Activated CD4-positive, alpha-beta T cell treated with anti-CD3 and anti-CD28 coated beads for 24 hours (primary cell): Measurements from ENCODE around the gene ATP6V0E1.
"Not testable (repeated sequence)": the region's sequence is repeated elsewhere in the genome, so short reads cannot be mapped to it uniquely, and the experiment has no call there.

Experiments
- DNase-seq, 2 donors: peaks; one replicate each; pipeline ENCODE4 v3.0.0-alpha.2; 2020; ENCODE audit warnings: low read depth in 2 of 2

Gene ATP6V0E1

DNA sequence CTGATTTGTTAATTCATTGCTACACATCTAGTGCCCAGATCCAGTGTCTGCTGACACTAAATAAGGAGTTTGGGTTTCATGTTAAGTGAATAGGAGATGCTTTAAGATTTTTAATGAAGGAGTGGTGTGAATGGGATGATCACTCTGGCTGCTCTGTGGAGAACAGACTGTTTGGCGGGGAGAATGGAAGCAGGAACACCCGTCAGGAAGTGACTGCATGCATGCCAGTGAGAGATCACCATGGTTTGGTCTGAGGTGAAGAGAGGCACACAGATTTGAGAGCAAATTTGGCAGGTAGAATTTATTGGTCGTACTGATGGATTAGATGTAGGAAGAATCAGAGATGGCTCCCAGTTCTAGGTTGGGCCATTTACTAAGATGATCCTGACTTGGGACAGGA, 19.8 kb downstream of the ATP6V0E1 start:
- DNase-seq, result no peak

- DNase-seq, result no peak
Observed at GRCh38 chr5:173004013-173004412, 20.4 kb downstream of the ATP6V0E1 start.

- DNase-seq, result no peak
Observed at GRCh38 chr5:173004447-173004846, 20.9 kb downstream of the ATP6V0E1 start.

- DNase-seq, result peak in 1 of 2 donors; percentile 13
Observed at GRCh38 chr5:173010021-173010420, 26.4 kb downstream of the ATP6V0E1 start.

DNA sequence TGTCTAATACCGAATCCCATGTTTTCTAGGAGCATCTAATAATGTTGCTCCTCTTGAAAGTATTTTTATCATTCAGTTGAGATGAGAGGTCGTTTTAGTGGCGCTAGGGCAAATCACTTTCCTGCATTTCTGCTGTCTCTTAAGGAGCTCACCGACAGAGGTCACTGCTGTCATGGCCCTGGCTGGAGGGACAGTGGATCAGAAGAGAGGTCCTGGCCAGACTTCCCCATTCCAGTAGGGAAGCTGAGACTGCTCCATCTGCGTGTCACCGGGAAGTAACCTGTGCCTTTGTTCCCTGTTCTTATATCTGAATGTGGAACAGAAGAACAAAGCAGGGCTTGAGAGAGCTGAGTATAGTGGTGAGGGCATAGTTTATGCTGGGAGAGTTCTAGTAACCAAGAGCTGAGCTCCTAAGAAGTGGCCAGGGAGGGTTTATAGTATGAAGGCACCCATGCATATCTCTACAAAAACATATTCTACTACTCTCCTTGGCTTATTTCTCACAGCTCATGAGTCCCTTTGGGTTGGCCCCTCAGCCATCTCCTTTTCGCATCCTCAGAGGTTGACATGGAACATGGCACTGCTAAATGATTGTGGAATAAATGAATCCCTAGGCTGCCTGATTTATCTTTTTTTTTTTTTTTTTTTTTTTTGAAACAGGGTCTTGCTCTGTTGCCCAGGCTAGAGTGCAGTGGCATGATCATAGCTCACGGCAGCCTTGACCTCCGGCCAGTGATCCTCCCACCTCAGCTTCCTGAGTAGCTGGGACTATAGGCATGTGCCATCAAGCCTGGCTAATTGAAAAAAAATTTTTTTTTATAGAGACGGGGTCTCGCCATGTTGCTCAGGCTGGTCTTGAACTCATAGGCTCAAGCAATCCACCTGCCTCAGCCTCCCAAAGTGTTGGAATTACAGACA, 27.2 kb downstream of the ATP6V0E1 start:
- DNase-seq, result no peak

DNA sequence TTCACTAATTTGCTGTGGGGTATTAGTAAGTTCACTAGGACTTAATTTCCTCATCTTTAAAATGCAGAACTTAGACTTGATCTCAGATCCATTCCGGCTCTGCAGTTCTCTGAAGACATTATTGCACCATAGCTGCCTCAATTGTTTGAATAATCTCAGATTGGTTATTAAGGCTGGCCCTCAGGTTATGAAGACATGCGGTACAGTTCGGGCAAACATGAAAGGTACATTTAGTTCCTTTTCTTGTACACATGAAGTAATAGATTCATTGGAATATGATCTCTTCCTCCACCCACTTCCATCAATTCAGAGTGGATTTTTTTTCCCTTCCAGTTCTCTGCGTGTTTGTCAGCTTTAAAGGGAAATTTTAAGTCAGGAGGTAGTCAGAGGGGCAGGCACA, 28.0 kb downstream of the ATP6V0E1 start:
- no peak for DNase-seq

GRCh38 chr5:173012882-173013281, 29.3 kb downstream of the ATP6V0E1 start:
- no peak for DNase-seq

DNA sequence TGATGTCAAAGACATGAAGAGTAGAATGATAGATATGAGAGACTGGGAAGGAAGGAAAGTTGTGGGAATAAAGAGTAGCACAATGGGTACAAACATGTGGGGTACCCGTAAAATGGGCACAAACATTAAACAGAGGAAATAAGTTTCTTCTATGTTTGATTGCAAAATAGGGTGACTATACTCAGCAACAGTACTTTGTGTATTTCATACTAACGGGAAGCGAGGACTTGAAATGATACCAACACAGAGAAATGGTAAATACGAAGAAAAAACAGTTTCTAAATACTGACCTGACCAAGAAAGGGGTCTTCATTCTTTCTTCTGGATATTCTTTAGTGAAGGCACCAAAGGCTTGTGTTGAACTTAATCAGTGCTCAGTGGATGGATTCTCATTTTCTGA, 31.1 kb downstream of the ATP6V0E1 start:
- DNase-seq, result no peak

- DNase-seq, result no peak
Observed at GRCh38 chr5:173015192-173015591, 31.6 kb downstream of the ATP6V0E1 start.

DNA sequence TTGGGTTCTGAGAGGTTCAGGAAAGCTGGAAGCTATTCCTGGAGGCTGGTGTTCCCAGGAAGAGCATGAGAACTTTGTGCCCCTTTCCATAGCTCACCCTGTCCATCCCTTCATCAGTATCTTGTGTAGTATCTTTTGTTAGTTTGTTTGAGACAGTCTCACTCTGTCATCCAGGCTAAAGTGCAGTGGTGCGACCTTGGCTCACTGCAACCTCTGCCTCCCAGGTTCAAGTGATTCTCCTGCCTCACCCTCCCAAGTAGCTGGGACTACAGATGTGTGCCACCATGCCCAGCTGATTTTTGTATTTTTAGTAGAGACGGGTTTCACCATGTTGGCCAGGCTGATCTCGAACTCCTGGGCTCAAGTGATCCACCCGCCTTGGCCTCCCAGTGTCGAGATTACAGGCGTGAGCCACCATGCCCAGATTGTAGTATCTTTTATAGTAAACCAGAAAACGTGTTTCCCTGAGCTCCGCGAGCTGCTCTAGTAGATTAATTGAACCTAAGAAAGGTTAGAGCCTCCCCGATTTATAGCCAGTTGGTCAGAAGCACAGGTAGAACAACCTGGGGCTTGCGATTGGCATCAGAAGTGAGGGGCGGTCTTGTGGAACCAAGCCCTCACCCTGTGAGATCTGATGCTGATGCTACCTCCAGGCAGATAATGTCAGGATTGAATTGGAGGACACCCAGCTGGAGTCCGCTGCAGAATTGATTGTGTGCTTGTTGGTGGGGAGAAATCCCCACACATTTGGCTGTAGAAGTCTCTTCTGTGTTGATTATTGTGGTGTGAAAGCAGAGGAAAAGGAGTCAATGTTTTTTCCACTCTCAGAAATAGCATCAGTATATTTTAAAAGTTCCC, 32.3 kb downstream of the ATP6V0E1 start:
- DNase-seq, result no peak

DNA sequence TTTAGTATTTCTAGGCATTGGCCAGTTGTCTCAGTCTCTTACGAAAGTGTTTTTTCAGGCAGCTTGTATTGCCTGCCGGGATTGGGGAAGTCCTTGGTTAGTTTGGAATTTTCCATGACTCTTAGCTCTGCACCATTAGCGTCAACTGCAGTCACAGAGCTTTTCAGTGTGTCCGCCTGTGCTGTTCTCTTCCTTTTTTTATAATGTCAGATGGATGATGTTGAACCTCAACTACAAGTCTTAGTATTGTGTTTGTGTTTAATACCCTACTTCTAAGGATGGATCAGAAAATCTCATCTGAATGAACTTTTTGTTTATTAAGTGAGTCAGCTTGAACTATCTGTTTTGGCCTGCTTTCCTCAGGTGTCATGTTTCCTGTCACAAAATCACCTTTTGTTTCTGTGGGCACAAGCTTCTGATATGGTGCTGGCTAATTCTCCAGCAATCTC, 33.1 kb downstream of the ATP6V0E1 start:
- DNase-seq, result no peak

DNA sequence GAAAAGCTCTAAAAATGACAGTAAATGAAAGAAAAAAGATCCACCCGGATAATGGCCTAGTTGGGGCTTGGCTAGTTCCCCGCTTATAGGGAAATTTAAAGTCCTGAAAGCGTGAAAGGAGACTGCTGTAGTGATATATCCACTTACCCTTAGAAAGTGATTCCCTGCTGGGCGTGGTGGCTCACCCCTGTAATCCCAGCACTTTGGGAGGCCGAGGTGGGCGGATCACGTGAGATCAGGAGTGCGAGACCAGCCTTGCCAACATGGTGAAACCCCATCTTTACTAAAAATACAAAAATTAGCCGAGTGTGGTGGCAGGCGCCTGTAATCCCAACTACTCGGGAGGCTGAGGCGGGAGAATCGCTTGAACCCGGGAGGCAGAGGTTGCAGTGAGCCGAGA, 33.5 kb downstream of the ATP6V0E1 start:
- DNase-seq, result not testable (repeated sequence)

DNA sequence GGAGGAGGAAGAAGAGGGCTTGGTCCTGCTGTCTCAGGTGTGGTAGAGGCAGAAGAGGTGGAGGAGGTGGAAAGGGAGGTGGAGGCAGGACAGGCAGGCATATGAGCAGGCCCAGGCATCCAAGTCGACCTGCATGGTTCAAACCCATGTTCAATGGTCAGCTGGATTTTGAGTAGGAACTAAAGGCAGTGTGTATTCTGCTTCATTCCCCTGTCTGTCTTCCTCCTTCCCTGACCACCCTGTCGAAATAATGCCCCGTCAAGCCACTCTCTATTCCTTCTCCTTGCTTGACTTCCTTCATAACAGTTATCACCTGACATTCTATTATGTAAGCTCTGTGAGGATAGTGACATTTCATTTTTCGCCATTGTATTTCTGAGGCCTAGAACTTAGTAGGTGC, 34.8 kb downstream of the ATP6V0E1 start:
- DNase-seq, result no peak

- DNase-seq, result no peak
Observed at GRCh38 chr5:173020154-173020581, 36.6 kb downstream of the ATP6V0E1 start.

DNA sequence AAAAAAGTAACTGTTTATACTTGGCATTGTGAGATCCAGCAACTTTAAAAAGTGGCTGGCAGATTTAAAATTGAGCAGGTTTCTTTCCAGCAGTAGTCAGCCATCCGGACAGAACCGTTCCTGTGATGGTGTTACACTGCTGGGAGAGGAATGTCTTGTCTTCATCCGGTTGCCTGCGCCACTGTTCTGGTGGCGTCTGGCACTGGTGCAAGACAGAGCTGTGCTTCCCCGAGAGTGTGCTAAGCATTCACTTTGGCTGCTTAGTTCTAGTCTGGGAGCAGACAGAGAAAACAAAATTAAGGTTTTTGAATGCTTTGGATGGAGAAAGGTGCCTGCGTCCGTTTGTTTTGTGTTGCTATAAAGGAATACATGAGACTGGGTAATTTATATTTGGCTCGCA, 37.1 kb downstream of the ATP6V0E1 start:
- DNase-seq, result no peak

- no peak for DNase-seq
Observed at GRCh38 chr5:173025651-173026050, 42.1 kb downstream of the ATP6V0E1 start.

- no peak for DNase-seq
Observed at GRCh38 chr5:173027905-173028304, 44.3 kb downstream of the ATP6V0E1 start.

GRCh38 chr5:173028811-173029327, 45.3 kb downstream of the ATP6V0E1 start:
- DNase-seq, result no peak

DNA sequence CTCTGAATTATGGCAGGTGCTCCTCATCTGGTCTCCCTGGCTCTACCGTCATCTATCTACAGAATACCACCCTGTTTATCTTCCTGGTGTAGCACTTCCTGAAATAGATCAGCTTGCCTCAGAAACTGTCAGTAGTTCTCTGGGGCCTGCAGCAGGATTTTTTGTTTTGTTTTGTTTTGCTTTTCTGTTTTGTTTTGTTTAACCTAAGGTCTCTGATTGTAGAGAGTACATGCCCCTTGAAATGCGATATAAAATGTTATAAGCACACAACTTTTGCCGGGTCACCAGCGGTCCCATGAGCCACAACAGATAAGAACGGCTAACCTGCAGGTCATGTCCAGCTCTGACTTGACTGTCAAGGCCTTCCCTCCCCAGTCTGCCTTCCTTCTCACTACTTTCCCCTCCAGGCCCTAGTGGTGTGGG, 45.9 kb downstream of the ATP6V0E1 start:
- DNase-seq, result no peak

GRCh38 chr5:173032096-173032495, 48.5 kb downstream of the ATP6V0E1 start:
- DNase-seq, result not testable (repeated sequence)

DNA sequence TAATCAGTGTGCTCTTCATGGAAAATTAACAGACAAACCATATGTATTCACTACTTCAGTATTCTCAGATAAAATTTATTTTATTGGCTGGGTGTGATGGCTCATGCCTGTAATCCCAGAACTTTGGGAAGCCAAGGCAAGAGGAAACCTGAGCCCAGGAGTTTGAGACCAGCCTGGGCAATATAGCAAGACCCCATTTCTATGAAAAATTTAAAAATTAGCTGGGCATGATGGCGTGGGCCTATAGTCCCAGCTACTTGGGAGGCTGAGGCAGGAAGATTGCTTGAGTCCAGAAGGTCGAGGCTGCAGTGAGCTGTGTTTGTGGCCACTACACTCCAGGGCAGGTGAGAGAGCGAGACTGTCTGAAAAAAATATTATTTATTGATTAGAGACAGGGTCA, 49.2 kb downstream of the ATP6V0E1 start:
- DNase-seq, result no peak

DNA sequence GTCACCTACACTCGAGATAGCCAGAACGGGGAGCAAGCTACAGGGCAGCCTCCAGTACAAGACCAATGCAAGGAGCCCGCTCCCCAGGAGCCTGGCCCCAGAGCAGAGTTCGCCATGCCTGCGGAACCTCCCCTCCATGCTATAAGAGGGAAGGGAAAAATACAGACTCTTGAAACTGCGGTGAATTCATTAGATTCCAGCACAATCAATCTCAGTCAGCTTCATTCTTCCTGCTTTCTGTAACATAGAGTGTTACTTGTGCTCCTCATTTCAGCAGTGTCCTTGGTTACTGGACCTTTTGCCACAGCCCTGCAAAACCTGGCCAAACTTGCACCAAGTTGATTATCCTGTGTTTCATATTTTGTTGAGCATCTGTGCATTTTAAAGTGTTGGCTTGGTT, 50.4 kb downstream of the ATP6V0E1 start:
- DNase-seq, result no peak
